GM21825 (cell line): Measurements from ENCODE around the gene NIPA2.
"Not testable (repeated sequence)": the region's sequence is repeated elsewhere in the genome, so short reads cannot be mapped to it uniquely, and the experiment has no call there.

Experiments used
- ATAC-seq: cut with Tn5 transposase; IDR thresholded peaks from one replicate; pipeline ENCODE4 v1.9.1; 2021; ENCODE audit warnings: mild to moderate bottlenecking, moderate library complexity; ENCODE audit not compliant: unreplicated experiment

Gene NIPA2

DNA sequence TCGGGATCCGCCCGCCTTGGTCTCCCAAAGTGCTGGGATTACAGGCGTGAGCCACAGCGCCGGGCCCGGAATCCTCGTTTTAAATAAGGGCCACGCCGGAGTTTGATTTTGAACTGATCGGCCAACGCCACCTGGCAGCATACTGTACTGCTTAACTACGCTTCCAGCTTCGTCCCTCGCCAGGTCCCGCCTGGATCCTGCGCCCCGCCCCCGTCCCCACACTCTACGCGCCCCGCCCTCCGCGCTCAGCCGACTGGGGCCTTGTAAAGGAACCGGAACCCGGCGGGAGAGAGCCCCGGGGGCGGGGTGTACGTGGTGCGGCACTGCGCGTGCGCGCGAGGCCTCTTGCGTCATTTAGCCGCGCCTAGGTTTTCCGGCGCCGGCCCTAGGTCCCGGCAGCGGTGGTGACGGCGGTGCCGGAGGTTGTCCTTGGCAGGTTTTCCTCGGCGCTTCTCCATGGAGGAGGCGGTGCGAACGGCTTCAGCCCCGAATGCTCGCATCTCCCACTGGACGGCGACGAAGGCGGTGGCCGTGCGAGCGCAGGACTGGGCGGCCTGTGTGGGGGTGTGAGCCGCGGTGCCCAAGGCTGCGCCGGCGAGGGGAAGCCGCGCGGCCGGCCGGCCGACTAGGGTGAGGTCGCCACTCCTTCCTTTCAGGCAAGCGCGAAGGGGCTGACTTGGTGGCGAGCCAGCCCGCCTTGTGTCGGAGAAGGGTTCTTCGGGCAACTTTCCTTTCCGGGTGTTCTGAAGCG is at the start of gene NIPA2:
TSS of gene NIPA2 (plus strand) at position 375 of the 751 bp plus-strand sequence. CDS start 13,066 bp downstream, outside the sequence.
- peak; percentile 77 for ATAC-seq

DNA sequence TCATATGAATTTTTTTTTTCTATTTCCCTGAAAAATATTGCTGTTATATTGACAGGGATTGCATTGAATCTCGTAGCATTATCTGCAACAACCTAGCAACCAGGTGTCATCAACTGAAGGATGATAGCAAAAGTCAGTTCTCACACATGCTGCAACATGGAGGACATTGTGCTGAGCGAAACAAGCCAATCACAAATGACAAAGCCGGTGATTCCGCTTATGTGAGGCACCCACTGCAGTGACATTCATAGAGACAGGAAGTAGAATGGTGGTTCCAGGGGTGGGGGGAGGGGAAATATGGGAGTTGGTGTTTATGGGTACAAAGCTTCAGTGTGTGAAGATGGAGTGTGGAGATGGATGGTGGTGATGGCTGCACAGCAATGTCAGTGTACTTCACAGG is 44.4 kb upstream of the NIPA2 start:
- no peak for ATAC-seq

DNA sequence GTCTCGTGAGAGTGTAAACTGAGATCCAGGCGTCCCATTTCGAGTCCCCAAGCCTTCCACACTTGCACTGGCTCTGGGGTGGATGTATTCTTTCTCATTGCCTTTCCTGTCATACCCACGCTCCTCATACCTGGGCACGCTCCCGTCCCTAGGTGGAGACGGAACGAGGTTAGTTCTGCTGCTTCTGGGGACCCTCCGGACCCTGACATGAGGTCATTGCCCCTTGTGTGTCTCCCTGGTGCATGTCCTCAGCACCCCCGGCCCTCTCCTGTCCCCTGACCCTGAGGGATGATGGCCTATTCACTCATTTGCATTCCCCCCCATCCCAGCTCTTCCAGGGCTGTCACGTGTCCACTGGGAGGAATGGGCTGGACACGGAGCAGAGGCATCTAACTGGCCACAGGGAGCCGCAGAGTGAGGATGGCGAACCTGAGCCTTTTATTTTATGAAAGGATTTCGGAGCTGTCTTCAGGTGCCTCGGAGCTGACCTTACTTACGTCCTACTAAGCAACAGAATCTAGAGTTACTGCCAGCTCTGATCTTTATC is 43.8 kb upstream of the NIPA2 start:
- no peak for ATAC-seq

DNA sequence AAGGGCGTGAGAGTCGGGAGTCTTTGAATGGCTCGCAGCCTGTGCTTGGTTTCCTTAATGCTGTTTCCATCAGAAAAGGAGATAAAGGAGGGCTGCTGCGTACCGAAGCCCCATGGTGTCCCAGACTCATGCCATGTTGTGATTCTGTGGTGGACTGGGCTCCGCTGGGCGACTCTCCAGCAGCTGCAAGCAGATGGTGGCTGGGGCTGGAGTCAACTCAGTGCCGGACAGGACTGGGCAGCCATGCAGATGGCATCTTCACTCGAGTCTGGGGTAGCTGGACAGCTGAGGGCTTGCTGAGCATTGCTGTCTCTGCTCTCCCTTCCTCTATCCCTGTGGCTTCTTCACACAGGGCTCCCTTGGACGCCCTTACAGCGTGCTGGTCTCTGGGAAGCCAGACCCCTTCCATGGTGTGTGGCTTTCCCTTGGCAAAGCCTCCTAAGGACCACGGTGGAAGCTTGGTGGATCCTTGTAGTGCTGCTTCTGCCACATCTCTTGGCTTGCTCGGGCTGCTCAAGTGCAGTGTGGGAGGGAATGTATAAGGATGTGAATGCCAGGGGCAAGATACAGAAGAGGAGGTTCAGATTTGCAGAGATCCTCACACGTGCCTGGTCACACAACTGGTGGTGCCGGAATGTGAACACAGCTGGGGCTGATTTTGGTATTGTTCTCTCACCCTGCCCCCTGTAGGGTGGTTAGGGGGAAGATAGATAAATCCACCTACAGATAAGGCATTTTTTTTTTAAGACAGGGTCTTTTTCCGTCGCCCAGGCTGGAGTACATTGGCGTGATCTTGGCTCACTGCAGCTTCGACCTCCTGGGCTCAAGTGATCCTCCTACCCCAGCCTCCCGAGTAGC is 43.0 kb upstream of the NIPA2 start:
- ATAC-seq: no peak

DNA sequence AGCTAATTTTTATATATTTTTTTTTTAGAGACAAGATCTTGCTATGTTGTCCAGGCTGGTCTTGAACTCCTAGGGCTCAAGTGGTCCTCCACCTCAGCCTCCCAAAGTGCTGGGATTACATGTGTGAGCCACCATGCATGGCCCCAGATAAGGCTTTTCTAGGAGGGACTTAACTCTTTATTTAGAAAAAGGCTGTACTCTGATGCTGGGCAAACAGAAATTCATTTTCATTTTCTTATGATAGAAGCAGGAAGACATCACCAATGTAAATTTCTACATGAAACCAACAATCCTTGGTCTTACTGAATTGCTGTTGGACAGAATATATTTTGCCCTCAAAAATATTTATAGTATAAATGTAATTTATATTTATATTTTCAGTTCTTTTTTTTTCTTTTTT is 42.4 kb upstream of the NIPA2 start:
- no peak for ATAC-seq

GRCh38 chr15:22799902-22800301 is 38.6 kb upstream of the NIPA2 start:
- no peak for ATAC-seq

DNA sequence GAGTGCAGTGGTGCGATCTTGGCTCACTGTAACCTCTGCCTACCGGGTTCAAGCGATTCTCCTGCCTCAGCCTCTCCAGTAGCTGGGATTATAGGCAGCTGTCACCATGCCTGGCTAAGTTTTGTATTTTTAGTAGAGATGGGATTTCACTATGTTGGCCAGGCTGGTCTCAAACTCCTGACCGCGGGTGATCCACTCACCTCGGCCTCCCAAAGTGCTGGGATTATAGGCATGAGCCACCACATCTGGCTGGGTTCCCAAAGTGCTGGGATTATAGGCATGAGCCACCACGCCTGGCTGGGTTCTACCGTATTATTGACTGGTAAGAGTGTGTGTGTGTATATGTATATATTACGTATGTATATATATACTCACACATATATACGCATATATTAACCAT is 35.5 kb upstream of the NIPA2 start:
- not testable (repeated sequence) for ATAC-seq

DNA sequence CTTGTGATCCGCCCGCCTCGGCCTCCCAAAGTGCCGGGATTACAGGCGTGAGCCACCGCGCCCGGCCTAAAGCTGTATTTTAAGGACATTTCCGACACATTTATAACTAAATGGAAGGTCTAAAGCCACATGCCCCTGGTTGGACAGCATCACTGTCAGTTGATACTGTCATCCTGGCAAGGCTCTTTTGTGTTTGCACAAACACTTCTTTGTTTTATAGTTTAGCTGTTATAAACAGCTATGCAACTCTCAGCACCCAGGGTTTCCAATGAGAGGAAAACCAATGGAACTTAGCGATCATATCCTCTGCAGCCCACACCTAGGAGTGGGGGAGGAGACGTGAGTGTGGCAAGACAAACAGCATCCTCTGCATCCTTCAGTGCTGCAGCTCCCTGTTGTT is 32.3 kb upstream of the NIPA2 start:
- ATAC-seq: no peak

DNA sequence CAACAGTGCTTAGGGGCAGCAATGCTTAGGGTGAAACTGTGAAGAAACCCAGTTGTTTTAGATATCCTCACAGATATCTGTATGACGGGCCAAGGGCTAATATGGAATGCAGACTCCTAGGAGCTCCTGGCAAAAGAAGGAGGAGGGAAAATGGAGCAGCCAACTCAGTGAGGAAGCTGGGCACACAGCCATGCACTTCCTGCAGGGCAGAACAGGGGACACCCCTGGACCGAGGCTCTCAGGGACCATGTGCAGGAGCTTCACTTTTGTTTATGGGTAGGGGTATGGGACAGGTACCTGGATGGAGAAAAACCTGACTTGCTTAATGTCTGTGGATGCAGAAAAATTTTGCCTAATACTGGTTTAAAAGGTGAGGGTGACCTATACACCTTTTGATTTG is 31.8 kb upstream of the NIPA2 start:
- no peak for ATAC-seq

DNA sequence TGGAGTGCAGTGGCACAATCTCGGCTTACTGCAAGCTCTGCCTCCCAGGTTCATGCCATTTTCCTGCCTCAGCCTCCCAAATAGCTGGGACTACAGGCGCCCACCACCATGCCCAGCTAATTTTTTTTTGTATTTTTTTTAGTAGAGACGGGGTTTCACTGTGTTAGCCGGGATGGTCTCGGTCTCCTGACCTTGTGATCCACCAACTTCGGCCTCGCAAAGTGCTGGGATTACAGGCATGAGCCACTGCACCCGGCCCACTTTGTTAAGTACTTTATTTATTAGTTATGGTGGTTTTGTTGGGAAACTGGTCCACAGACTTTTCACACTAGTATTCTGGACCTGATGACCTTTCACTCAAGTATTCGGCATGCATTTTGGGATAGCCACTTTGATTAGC is 30.6 kb upstream of the NIPA2 start:
- not testable (repeated sequence) for ATAC-seq

DNA sequence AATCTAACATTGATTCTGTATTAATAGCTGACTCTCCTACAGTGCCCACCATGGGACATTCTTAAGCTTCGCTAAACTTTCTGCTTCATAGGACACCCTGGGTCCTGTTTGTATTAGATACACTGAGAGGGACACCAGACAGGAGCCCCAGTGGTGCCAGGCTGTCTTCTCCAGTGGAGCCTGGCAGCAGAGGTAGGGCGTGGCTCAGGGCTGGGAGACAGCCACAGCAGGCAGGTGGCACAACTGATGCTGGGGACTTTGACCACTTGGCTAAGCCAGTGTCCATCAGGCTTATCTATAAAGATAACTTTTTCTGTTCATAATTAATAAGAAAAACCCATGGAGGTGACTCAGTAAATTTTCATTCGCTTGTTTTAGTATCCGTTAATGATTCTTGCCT is 30.2 kb upstream of the NIPA2 start:
- ATAC-seq: no peak

DNA sequence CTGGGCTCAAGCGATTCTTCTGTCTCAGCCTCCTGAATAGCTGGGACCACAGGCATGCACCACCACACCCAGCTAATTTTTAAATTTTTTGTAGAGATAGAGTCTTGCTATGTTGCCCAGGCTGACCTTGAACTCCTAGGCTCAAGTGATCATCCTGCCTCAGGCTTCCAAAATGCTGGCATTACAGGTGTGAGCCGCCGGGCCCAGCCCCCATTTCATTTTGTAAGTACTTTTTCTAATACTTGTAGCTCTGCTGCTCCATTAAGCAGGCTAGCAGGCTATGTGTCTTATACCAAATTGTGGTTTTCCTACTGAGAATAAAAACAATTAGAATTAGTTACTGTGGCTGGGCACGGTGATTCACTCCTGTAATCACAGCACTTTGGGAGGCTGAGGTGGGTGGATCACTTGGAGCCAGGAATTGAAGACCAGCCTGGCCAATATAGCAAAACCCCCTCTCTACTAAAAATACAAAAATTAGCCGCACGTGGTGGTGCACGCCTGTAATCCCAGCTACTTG is 29.6 kb upstream of the NIPA2 start:
- ATAC-seq: no peak

DNA sequence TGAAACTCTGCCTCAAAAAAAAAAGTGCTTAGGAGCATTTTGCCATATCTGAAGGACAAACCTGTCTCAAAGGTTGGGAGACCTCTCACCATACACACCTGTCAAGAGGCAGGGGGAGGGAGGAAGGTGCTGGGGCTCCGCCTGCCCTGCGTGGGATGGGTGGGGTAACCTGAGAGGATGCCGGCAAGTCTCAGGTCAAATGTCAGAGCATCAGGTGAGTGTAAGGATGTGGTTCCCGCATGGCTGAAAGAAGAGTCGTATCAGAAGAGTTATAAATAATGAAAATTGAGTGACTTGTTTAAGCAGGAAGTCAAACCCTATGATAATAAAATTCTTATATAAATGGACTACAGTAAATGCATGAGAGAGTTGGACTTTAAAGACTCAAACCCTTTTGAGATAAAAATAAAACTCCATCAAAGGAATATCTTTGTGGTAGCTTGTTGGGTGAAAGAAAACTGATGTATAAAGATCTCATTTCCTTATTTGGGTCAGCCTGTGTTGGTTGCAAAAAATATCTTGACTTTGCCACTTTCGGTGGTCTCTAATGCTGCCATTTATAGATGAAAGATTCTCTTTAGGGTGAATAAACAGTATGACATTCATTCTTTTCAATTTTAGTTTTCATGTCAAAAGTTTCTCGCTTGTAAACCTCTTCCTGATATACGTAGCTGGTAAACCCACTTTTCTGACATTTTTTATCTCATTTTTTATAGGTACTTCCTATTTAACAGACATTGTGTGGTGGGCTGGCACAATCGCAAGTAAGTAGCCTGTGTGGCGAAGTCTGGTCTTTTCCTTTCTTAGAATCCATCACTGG is 28.2 kb upstream of the NIPA2 start:
- ATAC-seq: no peak

- ATAC-seq: no peak
Measured at GRCh38 chr15:22810853-22811338, 27.6 kb upstream of the NIPA2 start.

DNA sequence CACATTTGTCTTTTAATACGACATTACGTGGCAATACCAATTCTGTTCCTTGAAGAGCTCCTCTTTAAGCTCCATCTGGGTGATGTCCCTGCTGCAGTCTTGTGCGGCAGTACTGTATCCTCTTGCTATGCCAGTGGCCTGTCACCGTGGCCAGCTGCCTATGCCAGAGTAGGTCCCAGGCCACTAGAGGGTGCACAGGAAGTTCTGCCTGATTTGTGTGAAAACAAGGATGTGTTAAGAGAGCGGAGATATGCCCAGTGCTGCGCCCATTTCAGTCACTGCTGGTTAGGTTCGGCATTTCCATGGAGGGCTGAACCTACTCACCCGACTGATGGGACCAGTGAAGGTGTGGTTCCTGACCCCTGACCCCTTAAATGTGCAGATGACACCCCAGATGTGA is 26.8 kb upstream of the NIPA2 start:
- no peak for ATAC-seq

DNA sequence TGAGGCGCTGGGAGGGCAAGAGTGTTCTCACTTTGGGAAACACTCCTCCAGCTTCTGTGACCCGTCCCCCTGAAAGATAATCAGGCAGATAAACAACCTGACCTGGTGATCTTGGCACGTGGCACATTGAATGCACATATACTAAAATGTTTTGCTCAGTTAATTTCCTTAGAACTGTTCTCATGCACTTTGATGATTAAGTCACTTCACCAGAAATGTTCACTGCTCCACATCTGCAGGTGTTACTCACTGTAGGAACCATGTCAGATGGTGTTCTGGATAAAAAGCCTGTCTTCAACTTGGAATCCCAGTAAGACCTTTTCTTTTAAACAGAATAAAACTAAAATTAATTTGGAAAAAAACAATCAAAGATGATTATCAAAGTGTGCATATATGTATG is 24.6 kb upstream of the NIPA2 start:
- ATAC-seq: no peak

- ATAC-seq: no peak
Measured at GRCh38 chr15:22815766-22816165, 22.7 kb upstream of the NIPA2 start.

DNA sequence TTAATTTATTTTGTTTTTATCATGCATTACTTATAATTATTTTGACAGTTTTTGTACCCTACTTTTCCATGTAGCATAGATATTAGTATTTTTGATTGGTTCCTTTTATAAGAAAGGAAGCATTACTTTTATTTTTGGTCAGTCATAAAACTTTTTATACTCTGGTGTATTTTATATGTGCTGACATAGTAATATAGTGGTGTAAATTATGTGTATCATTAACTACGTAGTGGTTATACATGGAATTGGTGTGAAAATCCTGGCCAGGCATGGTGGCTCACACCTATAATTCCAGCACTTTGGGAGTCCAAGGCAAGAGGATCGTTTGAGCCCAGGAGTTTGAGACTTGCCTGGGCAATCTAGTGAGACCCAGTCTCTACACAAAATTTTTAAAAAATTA is 18.8 kb upstream of the NIPA2 start:
- no peak for ATAC-seq

- no peak for ATAC-seq
Measured at GRCh38 chr15:22823495-22824128, 14.9 kb upstream of the NIPA2 start.

DNA sequence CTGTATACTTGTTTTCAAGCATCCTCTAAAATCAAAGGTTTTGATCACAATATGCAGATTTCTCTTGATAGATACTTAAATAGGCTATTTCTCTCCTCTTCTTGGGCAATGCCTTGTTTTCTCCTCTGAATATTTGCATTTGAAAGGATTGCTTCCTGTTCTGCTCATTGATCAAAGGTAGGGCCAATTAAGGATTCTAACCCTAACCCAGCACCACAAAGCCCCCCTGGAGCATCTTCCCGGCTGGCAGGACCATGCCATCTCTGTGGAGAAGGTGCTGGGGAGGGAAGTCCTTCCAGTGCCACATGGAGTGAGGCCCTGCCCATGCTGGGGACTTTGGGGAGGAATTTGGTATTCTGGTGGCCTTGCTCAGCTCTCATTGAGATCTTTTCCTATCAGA is 11.3 kb upstream of the NIPA2 start:
- ATAC-seq: no peak
